ENCODE results near the gene WWC2. TPM values are rescaled to one million over a fixed set of nuclear protein-coding genes. Genes with fewer than 3 reads are reported as not detected.

Gene WWC2
- total RNA-seq, 1 experiment from 2014 or later, result 39.0 TPM

DNA sequence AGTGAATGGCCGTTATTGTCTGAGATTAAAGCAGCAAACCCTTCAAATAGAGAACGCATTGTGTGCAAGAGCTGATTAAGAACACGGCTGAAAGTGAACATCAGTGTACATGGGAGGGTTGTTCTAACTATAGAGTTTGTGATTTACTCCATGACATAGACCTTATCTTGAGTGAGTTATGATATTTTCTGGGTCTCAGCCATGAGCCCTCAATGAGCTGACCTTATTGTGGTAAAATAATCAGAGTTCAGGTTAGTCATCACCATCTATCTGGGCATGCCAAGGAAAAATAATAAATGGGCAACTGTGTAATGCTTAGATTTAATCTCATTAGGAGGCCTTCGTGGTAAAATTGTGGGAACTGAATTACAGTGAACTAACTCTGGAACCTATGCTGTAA, 256.3 kb downstream of the WWC2 start:
- Mint-ChIP-seq H3K36me3 (ENCODE audit: insufficient read depth, unreplicated experiment) (no peaks in the 10 kb centered on the region), H3K27me3 (ENCODE audit: unreplicated experiment) (no peaks in the 10 kb centered on the region), H3K27ac (ENCODE audit: unreplicated experiment) (peak overlapping the region; percentile 33), H3K4me3 (ENCODE audit: low read depth, unreplicated experiment) (no peak overlapping the region), H3K9me3 (ENCODE audit: low read depth, unreplicated experiment) (peaks cover 6% of the 10 kb centered on the region), H3K4me1 (ENCODE audit: low read depth, unreplicated experiment) (peaks cover 40% of the 10 kb centered on the region)
- intact Hi-C loops (cut with micrococcal nuclease; ENCODE audit: unreplicated experiment), result loop anchor here (2.0 kb wide), 1 partner anchor 47 kb away; no protein-coding TSS in a partner anchor
- CTCF ChIA-PET, result interaction anchor here (0.8 to 1.1 kb wide), 3 partner anchors 43 to 83 kb away, joined by 3 read pairs; no protein-coding TSS in a partner anchor
- DNase-seq, result peak; percentile 32
- TF ChIP-seq CTCF (IDR thresholded peaks at IDR 0.05; ENCODE audit: unreplicated experiment), result no peak
- BruUV-seq (replicated peaks), result no TSS peak

DNA sequence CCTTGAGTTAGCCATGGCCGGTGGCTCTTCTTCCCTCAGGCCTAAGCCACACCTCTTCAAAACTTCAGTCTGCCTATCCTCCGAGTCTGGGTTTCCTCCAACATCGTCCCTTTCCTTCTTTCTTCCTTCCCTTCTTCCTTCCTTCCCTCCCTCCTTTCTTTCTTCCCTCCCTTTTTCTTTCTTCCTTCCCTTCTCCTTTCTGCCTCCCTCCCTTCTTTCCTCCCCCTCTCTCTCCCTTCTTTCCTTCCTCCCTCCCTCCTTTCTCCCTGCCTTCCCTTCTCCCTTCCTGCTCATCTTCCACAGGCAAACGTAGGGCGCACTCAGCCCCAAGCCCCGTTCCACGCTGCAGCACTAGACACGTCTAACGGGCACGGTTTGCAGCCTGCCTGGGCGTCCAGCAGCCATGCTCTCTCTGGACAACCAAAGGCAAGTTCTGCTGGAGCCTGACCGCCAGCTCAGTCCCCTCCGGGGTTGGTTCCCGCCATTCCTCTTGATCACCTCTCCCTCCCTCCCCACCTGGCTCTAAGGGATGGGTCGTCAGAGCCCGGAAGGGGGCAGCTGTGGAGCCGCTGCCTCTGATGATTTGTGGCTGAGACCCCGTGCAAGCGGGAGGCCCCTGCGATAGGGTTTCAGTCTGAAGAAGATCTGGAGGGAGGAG, 257.2 kb downstream of the WWC2 start:
- H3K4me3 Mint-ChIP-seq (ENCODE audit: low read depth, unreplicated experiment), result no peak overlapping the region
- intact Hi-C loops (cut with micrococcal nuclease; ENCODE audit: unreplicated experiment), result no loop called here
- no peaks in the 10 kb centered on the region for H3K9me3 Mint-ChIP-seq (ENCODE audit: low read depth, unreplicated experiment)
- H3K36me3 Mint-ChIP-seq (ENCODE audit: insufficient read depth, unreplicated experiment), result no peaks in the 10 kb centered on the region
- DNase-seq, result no peak
- no peak for TF ChIP-seq CTCF (IDR thresholded peaks at IDR 0.05; ENCODE audit: unreplicated experiment)
- H3K4me1 Mint-ChIP-seq (ENCODE audit: low read depth, unreplicated experiment), result peaks cover 34% of the 10 kb centered on the region
- peak overlapping the region; percentile 33 for H3K27ac Mint-ChIP-seq (ENCODE audit: unreplicated experiment)
- BruUV-seq (replicated peaks), result no TSS peak
- CTCF ChIA-PET, result no interaction called here
- H3K27me3 Mint-ChIP-seq (ENCODE audit: unreplicated experiment), result no peaks in the 10 kb centered on the region

GRCh38 chr4:183356931-183357675, 258.0 kb downstream of the WWC2 start:
- no TSS peak for BruUV-seq (replicated peaks)
- H3K27ac Mint-ChIP-seq (ENCODE audit: unreplicated experiment), result no peak overlapping the region
- DNase-seq, result no peak
- no peaks in the 10 kb centered on the region for H3K27me3 Mint-ChIP-seq (ENCODE audit: unreplicated experiment)
- TF ChIP-seq CTCF (IDR thresholded peaks at IDR 0.05; ENCODE audit: unreplicated experiment), result no peak
- no peaks in the 10 kb centered on the region for H3K9me3 Mint-ChIP-seq (ENCODE audit: low read depth, unreplicated experiment)
- intact Hi-C loops (cut with micrococcal nuclease; ENCODE audit: unreplicated experiment), result no loop called here
- CTCF ChIA-PET, result interaction anchor here (0.7 kb wide), 1 partner anchor 82 kb away, joined by 3 read pairs; no protein-coding TSS in a partner anchor
- peaks cover 28% of the 10 kb centered on the region for H3K4me1 Mint-ChIP-seq (ENCODE audit: low read depth, unreplicated experiment)
- no peaks in the 10 kb centered on the region for H3K36me3 Mint-ChIP-seq (ENCODE audit: insufficient read depth, unreplicated experiment)
- H3K4me3 Mint-ChIP-seq (ENCODE audit: low read depth, unreplicated experiment), result no peak overlapping the region

- intact Hi-C loops (cut with micrococcal nuclease; ENCODE audit: unreplicated experiment), result no loop called here
- H3K27ac Mint-ChIP-seq (ENCODE audit: unreplicated experiment), result no peak overlapping the region
- no peak for DNase-seq
- H3K9me3 Mint-ChIP-seq (ENCODE audit: low read depth, unreplicated experiment), result no peaks in the 10 kb centered on the region
- BruUV-seq (replicated peaks), result no TSS peak
- no peaks in the 10 kb centered on the region for H3K36me3 Mint-ChIP-seq (ENCODE audit: insufficient read depth, unreplicated experiment)
- H3K27me3 Mint-ChIP-seq (ENCODE audit: unreplicated experiment), result no peaks in the 10 kb centered on the region
- no peak for TF ChIP-seq CTCF (IDR thresholded peaks at IDR 0.05; ENCODE audit: unreplicated experiment)
- H3K4me1 Mint-ChIP-seq (ENCODE audit: low read depth, unreplicated experiment), result peaks cover 28% of the 10 kb centered on the region
- H3K4me3 Mint-ChIP-seq (ENCODE audit: low read depth, unreplicated experiment), result no peak overlapping the region
- CTCF ChIA-PET, result no interaction called here
These were observed 259.2 kb downstream of the WWC2 start for GRCh38 chr4:183358215-183358755.
